H1 (cell line): ENCODE results near the gene GPRC5D. TPM values are rescaled to one million over a fixed set of nuclear protein-coding genes. Genes with fewer than 3 reads are reported as not detected.

Source experiments
- CTCF ChIA-PET: fragments of 300-600 bp; sonication (Branson Sonifier 250); formaldehyde crosslinking; loops from one replicate; lab custom pipeline; 2021; ENCODE audit not compliant: partially characterized antibody; lab: Charles Lee
- POLR2A ChIA-PET: fragments of 300-600 bp; sonication (Branson Sonifier 250); formaldehyde crosslinking; loops from one replicate; lab custom pipeline; 2021; ENCODE audit warnings: inconsistent platforms; ENCODE audit not compliant: partially characterized antibody; lab: Charles Lee
- DNase-seq, 2 experiments: peaks; one replicate each; pipeline versions ENCODE4 v3.0.0 to v3.0.0-alpha.2; 2010 to 2022; ENCODE audit warnings: low spot score in 2 of 2, low read depth in 1 of 2, mixed read lengths in 1 of 2
- FAIRE-seq: peaks from 2 replicates; lab custom pipeline; 2011; peaks lifted over from hg19 to GRCh38; lab: Jason Lieb, UNC
- H2AFZ ChIP-seq: 2 replicates; pipeline ENCODE4 v1.8.1; 2012; ENCODE audit warnings: low read length, inconsistent platforms
- H2AK5ac ChIP-seq: 2 replicates; pipeline ENCODE4 v1.6.1; 2013; ENCODE audit warnings: low read depth, low read length
- H2BK120ac ChIP-seq: replicated peaks from 2 replicates; pipeline ENCODE3; 2013; ENCODE audit warnings: low read depth, low read length, inconsistent platforms
- H2BK12ac ChIP-seq: 2 replicates; pipeline ENCODE4 v1.6.1; 2013; ENCODE audit warnings: low read depth, low read length
- H2BK15ac ChIP-seq: 2 replicates; pipeline ENCODE4 v1.6.1; 2013; ENCODE audit warnings: low read length
- H2BK20ac ChIP-seq: 2 replicates; pipeline ENCODE4 v1.6.1; 2013; ENCODE audit warnings: low read length
- H2BK5ac ChIP-seq: 2 replicates; pipeline ENCODE4 v1.6.1; 2013; ENCODE audit warnings: low read depth, low read length
- H3K14ac ChIP-seq: 2 replicates; pipeline ENCODE4 v1.6.1; 2013; ENCODE audit warnings: inconsistent platforms; ENCODE audit not compliant: insufficient read length
- H3K18ac ChIP-seq: 2 replicates; pipeline ENCODE4 v1.6.1; 2013; ENCODE audit warnings: low read length; ENCODE audit errors: extremely low read depth
- H3K23ac ChIP-seq: 2 replicates; pipeline ENCODE4 v1.6.1; 2013; ENCODE audit warnings: inconsistent platforms; ENCODE audit not compliant: insufficient read length
- H3K23me2 ChIP-seq: 2 replicates; pipeline ENCODE4 v1.6.1; 2013; ENCODE audit warnings: low read depth, low read length
- H3K27ac ChIP-seq: 2 replicates; pipeline ENCODE4 v1.6.1; 2011; ENCODE audit warnings: low read depth, low read length, inconsistent platforms
- H3K27me3 ChIP-seq, 4 experiments: replicated peaks in 1 of 4; 1 replicate in 1 of 4; 2 replicates in 3 of 4; pipeline versions ENCODE4 v1.6.1 to v1.8.1; 2011 to 2013; ENCODE audit warnings: low read length in 3 of 4, mild to moderate bottlenecking in 3 of 4, inconsistent platforms in 2 of 4, mixed read lengths in 2 of 4, moderate library complexity in 1 of 4; ENCODE audit not compliant: control insufficient read depth in 3 of 4, insufficient read depth in 3 of 4; ENCODE audit errors: extremely low read depth in 1 of 4
- H3K36me3 ChIP-seq, 4 experiments: 2 replicates each; pipeline versions ENCODE4 v1.6.1 to v1.8.1; 2011 to 2013; ENCODE audit warnings: mild to moderate bottlenecking in 4 of 4, low read length in 3 of 4, moderate library complexity in 2 of 4, control low read depth in 1 of 4, inconsistent platforms in 1 of 4; ENCODE audit not compliant: insufficient read depth in 4 of 4, control insufficient read depth in 2 of 4
- H3K4ac ChIP-seq: replicated peaks from 2 replicates; pipeline ENCODE3; 2013; ENCODE audit warnings: low read length, low read depth, mixed read lengths, inconsistent platforms; ENCODE audit not compliant: insufficient read length
- H3K4me1 ChIP-seq, 4 experiments: replicated peaks in 1 of 4; 1 replicate in 1 of 4; 2 replicates in 3 of 4; pipeline versions ENCODE4 v1.6.1 to v1.8.1; 2011 to 2013; ENCODE audit warnings: low read length in 3 of 4, inconsistent platforms in 2 of 4, mixed read lengths in 1 of 4; ENCODE audit not compliant: insufficient read depth in 4 of 4, control insufficient read depth in 3 of 4
- H3K4me2 ChIP-seq, 2 experiments: 2 replicates each; pipeline versions ENCODE4 v1.6.1 to v1.8.1; 2011 to 2013; ENCODE audit warnings: low read depth in 2 of 2, low read length in 2 of 2, control low read depth in 1 of 2, inconsistent platforms in 1 of 2, mild to moderate bottlenecking in 1 of 2; ENCODE audit not compliant: insufficient read depth in 1 of 2
- H3K4me3 ChIP-seq, 4 experiments: fragments of 200-600, 300-600 bp in 1 of 4; sonication (generic), shearing (Covaris generic), sonication (Bioruptor Twin) in 1 of 4; 2 replicates each; pipeline versions ENCODE4 v1.5.1 to v1.8.1; 2011 to 2016; ENCODE audit warnings: low read length in 4 of 4, low read depth in 3 of 4, control low read depth in 2 of 4, inconsistent platforms in 2 of 4, mild to moderate bottlenecking in 2 of 4, mixed read lengths in 1 of 4, moderate library complexity in 1 of 4; ENCODE audit not compliant: insufficient read depth in 2 of 4; ENCODE audit errors: extremely low read depth in 1 of 4
- H3K56ac ChIP-seq: replicated peaks from 2 replicates; pipeline ENCODE3; 2013; ENCODE audit warnings: low read depth, mild to moderate bottlenecking, mixed read lengths, low read length, inconsistent platforms; ENCODE audit not compliant: insufficient read length
- H3K79me1 ChIP-seq: 2 replicates; pipeline ENCODE4 v1.6.1; 2013; ENCODE audit warnings: low read depth, low read length, control low read depth
- H3K79me2 ChIP-seq, 2 experiments: 2 replicates each; pipeline versions ENCODE4 v1.6.1 to v1.8.1; 2012 to 2013; ENCODE audit warnings: low read length in 2 of 2, mild to moderate bottlenecking in 2 of 2, inconsistent platforms in 1 of 2; ENCODE audit not compliant: insufficient read depth in 2 of 2, control insufficient read depth in 1 of 2
- H3K9ac ChIP-seq, 4 experiments: replicated peaks in 1 of 4; 1 replicate in 1 of 4; 2 replicates in 3 of 4; pipeline versions ENCODE4 v1.6.1 to v1.8.1; 2011 to 2013; ENCODE audit warnings: low read depth in 3 of 4, low read length in 3 of 4, control low read depth in 2 of 4, mild to moderate bottlenecking in 2 of 4, moderate library complexity in 2 of 4, inconsistent platforms in 1 of 4; ENCODE audit errors: extremely low read depth in 1 of 4
- H3K9me3 ChIP-seq, 2 experiments: 2 replicates each; pipeline versions ENCODE4 v1.6.1 to v1.8.1; 2012 to 2013; ENCODE audit warnings: mild to moderate bottlenecking in 2 of 2, moderate library complexity in 2 of 2, control low read depth in 1 of 2, inconsistent platforms in 1 of 2, low read depth in 1 of 2, low read length in 1 of 2, mixed read lengths in 1 of 2; ENCODE audit not compliant: insufficient read depth in 2 of 2
- H4K20me1 ChIP-seq, 2 experiments: replicated peaks in 1 of 2; 2 replicates each; pipeline versions ENCODE3 to v1.8.1; 2011 to 2013; ENCODE audit warnings: inconsistent platforms in 2 of 2, low read length in 2 of 2, mild to moderate bottlenecking in 1 of 2; ENCODE audit not compliant: insufficient read depth in 2 of 2, control insufficient read depth in 1 of 2
- H4K5ac ChIP-seq: 2 replicates; pipeline ENCODE4 v1.6.1; 2013; ENCODE audit warnings: low read length, low read depth, mixed read lengths, inconsistent platforms; ENCODE audit not compliant: insufficient read length
- H4K8ac ChIP-seq: 2 replicates; pipeline ENCODE4 v1.8.0; 2013; ENCODE audit warnings: mild to moderate bottlenecking, moderate library complexity, low read length, inconsistent platforms; ENCODE audit not compliant: insufficient read depth; ENCODE audit errors: extremely low read depth
- H4K91ac ChIP-seq: replicated peaks from 2 replicates; pipeline ENCODE3; 2013; ENCODE audit warnings: low read length, mixed read lengths, inconsistent platforms; ENCODE audit not compliant: insufficient read length
- ASH2L ChIP-seq: fragments of 200-600, 300-600 bp; sonication (generic); IDR thresholded peaks from one replicate; pipeline ENCODE4 v1.7.1; 2017; ENCODE audit warnings: low read length
- CTCF ChIP-seq, 3 experiments: IDR thresholded peaks; 1 replicate in 2 of 3; 2 replicates in 1 of 3; pipeline versions ENCODE4 v1.5.1 to v1.6.1; 2011; ENCODE audit warnings: low read length in 3 of 3, mild to moderate bottlenecking in 3 of 3, inconsistent platforms in 2 of 3, low read depth in 1 of 3, moderate library complexity in 1 of 3; ENCODE audit not compliant: insufficient read depth in 1 of 3; ENCODE audit errors: control extremely low read depth in 1 of 3
- JUN ChIP-seq: IDR thresholded peaks from 2 replicates; pipeline ENCODE4 v1.6.1; 2011; ENCODE audit warnings: low read depth, mild to moderate bottlenecking, improper control_type of control experiment, low read length
- JUND ChIP-seq: IDR thresholded peaks from 2 replicates; pipeline ENCODE4 v1.6.1; 2011; ENCODE audit warnings: mild to moderate bottlenecking, improper control_type of control experiment, low read length
- KDM5A ChIP-seq: fragments of 200-600 bp; IDR thresholded peaks from 2 replicates; pipeline ENCODE4 v1.7.1; 2012; ENCODE audit warnings: mild to moderate bottlenecking, low read length, inconsistent platforms, mixed read lengths
- RFX5 ChIP-seq: IDR thresholded peaks from 2 replicates; pipeline ENCODE4 v1.6.1; 2011; ENCODE audit warnings: low read depth, low read length, improper control_type of control experiment, borderline replicate concordance
- SIX5 ChIP-seq: IDR thresholded peaks from 2 replicates; pipeline ENCODE4 v1.6.1; 2011; ENCODE audit warnings: mild to moderate bottlenecking, low read depth, low read length
- TBP ChIP-seq: IDR thresholded peaks from 2 replicates; pipeline ENCODE4 v1.6.1; 2011; ENCODE audit warnings: low read depth, low read length, improper control_type of control experiment
- USF2 ChIP-seq: IDR thresholded peaks from 2 replicates; pipeline ENCODE4 v1.6.1; 2011; ENCODE audit warnings: low read length, improper control_type of control experiment
- WGBS, 2 experiments: shearing (Covaris generic) in 1 of 2; methylation state at CpG; one replicate each; pipeline versions ENCODE4 v1.1.6 to v1.1.7; 2013 to 2015; ENCODE audit warnings: low lambda C conversion rate in 2 of 2, mixed read lengths in 2 of 2, inconsistent platforms in 1 of 2, low coverage in 1 of 2, missing lambda C conversion rate in 1 of 2; ENCODE audit not compliant: insufficient replicate concordance in 2 of 2, insufficient coverage in 1 of 2, insufficient read length in 1 of 2; ENCODE audit errors: extremely low coverage in 1 of 2, missing lambda C conversion rate in 1 of 2; 5-methylcytosine and 5-hydroxymethylcytosine counted together
- polyA plus RNA-seq, 7 experiments: library from polyadenylated mRNA; depleted of rRNA in 3 of 7; stranded (reverse) in 5 of 7; unstranded in 2 of 7; fragments of >200 nt in 5 of 7; fragments of 200-250 nt in 2 of 7; gene quantifications; 1 replicate in 5 of 7; 2 replicates in 1 of 7; 4 replicates in 1 of 7; pipeline versions ENCODE4 v1.2.1 to v1.2.3, GENCODE V29; 2011 to 2013; ENCODE audit warnings: missing spikeins in 2 of 7, mixed read lengths in 2 of 7
- total RNA-seq: library from RNA; stranded (reverse); fragmentation: NEBNext Ultra II Directional; extraction: Animal tissue kit (Norgen Biotek cat#: 25700); gene quantifications from 2 replicates; pipeline ENCODE4 v1.2.1, GENCODE V29; 2021

GPRC5D gene
- total and polyA plus RNA-seq, 2 of the 8 experiments (the other 6 are each of a cell fraction or from before 2014, with no cell fraction given): 0.45 TPM; not detected in 1

- POLR2A ChIA-PET: interaction anchor here (0.6 to 1.1 kb wide), 3 partner anchors 29 to 223 kb away, joined by 3 read pairs; no protein-coding TSS in a partner anchor
- FAIRE-seq: peak; percentile 95
- H2AK5ac ChIP-seq: no peak overlapping the region
- peak; percentile 27; the same call in 1 of the 2 replicates for TF ChIP-seq USF2
- peak; percentile 68 for TF ChIP-seq ASH2L
- no peak for TF ChIP-seq SIX5
- TF ChIP-seq KDM5A: no peak
- no peak for TF ChIP-seq RFX5
- TF ChIP-seq JUND: no peak
- TF ChIP-seq JUN: no peak
- TF ChIP-seq TBP: peak; percentile 38; the same call in 1 of the 2 replicates
- TF ChIP-seq CTCF (IDR thresholded peaks at IDR 0.05; ENCODE audit: control extremely low read depth in 1 of 3, insufficient read depth in 1 of 3, low read depth in 1 of 3, low read length in 3 of 3): peak; percentile 76 to 95 (median 84)
Measured at GRCh38 chr12:12985817-12986408, 33.9 kb upstream of the GPRC5D start.

More at GRCh38 chr12:12985817-12986408, 33.9 kb upstream of the GPRC5D start:
- H3K4me2 ChIP-seq: no peak overlapping the region
- no peak overlapping the region for H3K4ac ChIP-seq
- no peak overlapping the region for H3K23ac ChIP-seq
- 60% methylated on average over 4 of the region's 4 CpGs; no CpG with 5 or more reads in 1 of the 2 experiments for WGBS, 2 experiments
- H4K20me1 ChIP-seq: peaks cover 0 to 2% of the 10 kb centered on the region in 2 experiments
- H3K27me3 ChIP-seq: no peaks in the 10 kb centered on the region
- peaks cover 4 to 13% (median 7%) of the 10 kb centered on the region in 4 experiments; a peak in 5 of 7 replicates for H3K4me1 ChIP-seq
- no peak overlapping the region for H2BK5ac ChIP-seq
- no peak overlapping the region for H3K4me3 ChIP-seq
- no peak overlapping the region for H3K14ac ChIP-seq
- peak in 1 of 2 experiments; percentile 70 for DNase-seq
- no peak overlapping the region for H3K27ac ChIP-seq
- CTCF ChIA-PET: interaction anchor here (0.5 to 9.5 kb wide), 50 partner anchors 9 to 1682 kb away, joined by 3 to 118 read pairs (median 4); partner anchors contain the start of genes FAM234B and GPRC5A
- no peak overlapping the region for H4K5ac ChIP-seq
- H2BK15ac ChIP-seq: no peak overlapping the region
- no peaks in the 10 kb centered on the region for H3K23me2 ChIP-seq
- H2BK120ac ChIP-seq: no peak overlapping the region
- H3K9me3 ChIP-seq: no peaks in the 10 kb centered on the region
- H2BK20ac ChIP-seq: no peak overlapping the region
- peaks cover 2% of the 10 kb centered on the region; the same call in 1 of the 2 replicates for H3K79me1 ChIP-seq
- no peaks in the 10 kb centered on the region for H3K79me2 ChIP-seq
- no peak overlapping the region for H3K9ac ChIP-seq
- peaks cover 6 to 31% (median 24%) of the 10 kb centered on the region in 4 experiments for H3K36me3 ChIP-seq
- no peak overlapping the region for H4K8ac ChIP-seq
- no peak overlapping the region for H2BK12ac ChIP-seq
- no peak overlapping the region for H4K91ac ChIP-seq
- H3K18ac ChIP-seq: no peak overlapping the region
- no peak overlapping the region for H3K56ac ChIP-seq
- no peak overlapping the region for H2AFZ ChIP-seq
